Spinal cord (tissue), 10 donors: Measurements from ENCODE around the gene INO80. TPM values are rescaled to one million over a fixed set of nuclear protein-coding genes. Genes with fewer than 3 reads are reported as not detected.

Experiments used
- DNase-seq, 6 donors: peaks; one replicate each; pipeline versions ENCODE4 v3.0.0 to v3.0.0-alpha.2; 2013 to 2015; ENCODE audit warnings: low spot score in 6 of 6, low read depth in 4 of 6
- H3K27ac ChIP-seq: one replicate; pipeline ENCODE4 v1.5.1; 2013; ENCODE audit warnings: low read depth, low read length, control low read depth
- H3K27me3 ChIP-seq: one replicate; pipeline ENCODE4 v1.6.1; 2013; ENCODE audit warnings: low read length; ENCODE audit not compliant: control insufficient read depth, insufficient read depth
- H3K36me3 ChIP-seq: one replicate; pipeline ENCODE4 v1.6.1; 2013; ENCODE audit warnings: low read length; ENCODE audit not compliant: control insufficient read depth, insufficient read depth
- H3K4me1 ChIP-seq: one replicate; pipeline ENCODE4 v1.6.1; 2013; ENCODE audit warnings: low read length; ENCODE audit not compliant: control insufficient read depth, insufficient read depth
- H3K4me3 ChIP-seq: one replicate; pipeline ENCODE4 v1.5.1; 2013; ENCODE audit warnings: low read depth, low read length, control low read depth
- H3K9me3 ChIP-seq: one replicate; pipeline ENCODE4 v1.6.1; 2013; ENCODE audit warnings: low read length; ENCODE audit not compliant: control insufficient read depth, insufficient read depth
- WGBS: methylation state at CpG from one replicate; pipeline ENCODE4 v1.1.5; 2013; ENCODE audit warnings: missing lambda C conversion rate; ENCODE audit not compliant: insufficient coverage; 5-methylcytosine and 5-hydroxymethylcytosine counted together
- polyA plus RNA-seq, 2 donors: library from polyadenylated mRNA; unstranded; fragments of 120-200 nt; gene quantifications; one replicate each; pipeline ENCODE4 v1.2.1, GENCODE V29; 2013; ENCODE audit not compliant: insufficient read length in 2 of 2
- total RNA-seq, 2 donors: library from RNA; depleted of rRNA in 1 of 2; stranded (reverse); fragments of 120-200 nt in 1 of 2; fragments of >200 nt in 1 of 2; gene quantifications; one replicate each; pipeline versions ENCODE4 v1.2.3 to v1.2.4, GENCODE V29; 2013 to 2014
- donor health status: healthy.

Gene INO80
- total and polyA plus RNA-seq, 4 donors = 15.9 to 27.8 (median 19.3) TPM

- 91% methylated on average over 13 of the region's 13 CpGs for WGBS
- no peak for DNase-seq
- H3K36me3 ChIP-seq = peaks cover 83% of the 10 kb centered on the region
- no peaks in the 10 kb centered on the region for H3K9me3 ChIP-seq
- no peaks in the 10 kb centered on the region for H3K4me1 ChIP-seq
- no peaks in the 10 kb centered on the region for H3K27me3 ChIP-seq
- no peak overlapping the region for H3K27ac ChIP-seq
- no peak overlapping the region for H3K4me3 ChIP-seq
Observed at GRCh38 chr15:40982855-40983254, 133.2 kb downstream of the INO80 start.

DNA sequence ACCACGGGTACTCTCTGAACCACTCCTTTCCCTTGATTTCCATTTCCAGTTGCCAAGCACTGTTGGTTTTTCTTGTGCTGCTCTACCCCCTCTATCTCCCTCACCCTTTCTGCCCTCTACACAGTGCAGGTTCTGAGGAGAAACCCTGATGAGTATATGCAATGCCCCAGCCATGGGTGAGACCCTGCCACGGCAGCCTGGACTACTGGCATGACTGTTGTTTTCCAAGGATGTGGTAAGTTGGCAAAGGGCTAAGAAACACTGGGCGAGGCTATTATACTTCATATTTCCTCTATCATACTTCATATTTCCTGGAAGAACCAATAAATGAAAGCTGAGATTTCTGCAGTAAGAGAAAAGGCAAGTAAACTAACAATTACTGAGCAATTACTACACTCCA lies 134.9 kb downstream of the INO80 start:
- peaks cover 83% of the 10 kb centered on the region for H3K36me3 ChIP-seq
- no peak for DNase-seq
- WGBS = no CpG with 5 or more reads among the region's 3 CpGs

DNA sequence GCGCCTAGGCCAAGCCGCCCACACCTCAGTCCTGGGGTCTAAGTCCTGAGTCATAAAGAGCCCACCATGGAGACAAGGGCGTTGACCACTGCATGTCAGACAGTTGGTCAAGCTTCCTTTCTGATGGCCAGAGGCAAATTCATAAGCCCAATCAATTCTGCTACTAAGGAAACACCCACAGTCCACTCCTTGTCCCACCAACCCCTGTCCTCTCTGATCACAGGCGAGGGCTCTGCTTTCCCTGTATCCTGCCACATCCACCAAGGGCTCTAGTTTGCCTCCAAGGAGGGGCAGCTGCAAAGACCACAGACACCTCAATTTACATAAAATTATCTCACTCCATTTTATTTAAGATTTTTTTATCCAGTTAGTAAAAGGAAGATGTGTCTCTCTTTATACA lies 137.5 kb downstream of the INO80 start:
- no peak for DNase-seq
- 95% methylated on average over 4 of the region's 4 CpGs for whole genome bisulfite sequencing
- Histone ChIP-seq H3K4me1 (no peaks in the 10 kb centered on the region), H3K36me3 (peaks cover 61% of the 10 kb centered on the region), H3K4me3 (no peak overlapping the region), H3K9me3 (no peaks in the 10 kb centered on the region), H3K27me3 (no peaks in the 10 kb centered on the region), H3K27ac (no peak overlapping the region)

More for the DNA sequence above, 134.9 kb downstream of the INO80 start:
- H3K4me1 ChIP-seq = no peaks in the 10 kb centered on the region
- H3K4me3 ChIP-seq = no peak overlapping the region
- no peaks in the 10 kb centered on the region for H3K27me3 ChIP-seq
- no peaks in the 10 kb centered on the region for H3K9me3 ChIP-seq
- H3K27ac ChIP-seq = no peak overlapping the region

- peaks cover 57% of the 10 kb centered on the region for H3K36me3 ChIP-seq
- 94% methylated on average over 2 of the region's 2 CpGs for WGBS
- no peak overlapping the region for H3K27ac ChIP-seq
- DNase-seq = no peak
- no peaks in the 10 kb centered on the region for H3K4me1 ChIP-seq
- H3K27me3 ChIP-seq = no peaks in the 10 kb centered on the region
- no peaks in the 10 kb centered on the region for H3K9me3 ChIP-seq
- no peak overlapping the region for H3K4me3 ChIP-seq
Observed at GRCh38 chr15:40978141-40978540, 137.9 kb downstream of the INO80 start.

GRCh38 chr15:40976819-40977218 lies 139.3 kb downstream of the INO80 start:
- Histone ChIP-seq H3K27ac (no peak overlapping the region), H3K4me1 (no peaks in the 10 kb centered on the region), H3K4me3 (no peak overlapping the region), H3K9me3 (no peaks in the 10 kb centered on the region), H3K27me3 (no peaks in the 10 kb centered on the region), H3K36me3 (peaks cover 47% of the 10 kb centered on the region)
- WGBS = 84% methylated on average over 7 of the region's 7 CpGs
- DNase-seq = no peak

DNA sequence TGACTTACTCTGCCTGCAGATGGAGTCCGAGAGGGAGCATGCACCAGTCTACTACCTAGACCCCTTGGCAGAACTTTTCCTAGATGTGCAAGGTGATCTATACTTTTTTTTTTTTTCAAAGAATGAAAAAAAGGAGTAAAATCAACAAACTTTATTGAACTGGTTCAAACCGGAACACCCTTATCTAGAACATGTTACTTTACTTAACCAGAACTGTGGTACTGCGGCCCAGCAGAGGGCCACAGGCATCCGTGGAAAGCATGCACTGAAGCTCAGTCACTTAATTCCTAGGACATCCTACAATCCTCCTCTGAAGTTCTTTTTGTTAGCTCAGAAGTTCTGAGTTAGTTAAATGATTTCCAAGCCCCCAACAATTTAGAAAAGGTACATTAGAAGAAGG lies 141.2 kb downstream of the INO80 start:
- Histone ChIP-seq H3K4me1 (no peaks in the 10 kb centered on the region), H3K36me3 (peaks cover 31% of the 10 kb centered on the region), H3K9me3 (no peaks in the 10 kb centered on the region), H3K4me3 (no peak overlapping the region), H3K27ac (no peak overlapping the region), H3K27me3 (no peaks in the 10 kb centered on the region)
- DNase-seq = no peak
- 100% methylated on average over 1 of the region's 4 CpGs for WGBS

- Histone ChIP-seq H3K9me3 (no peaks in the 10 kb centered on the region), H3K4me1 (peaks cover 8% of the 10 kb centered on the region), H3K4me3 (no peak overlapping the region), H3K27ac (no peak overlapping the region), H3K36me3 (no peaks in the 10 kb centered on the region), H3K27me3 (no peaks in the 10 kb centered on the region)
- no peak for DNase-seq
- 96% methylated on average over 6 of the region's 8 CpGs for WGBS
Observed at GRCh38 chr15:40969363-40969762, 146.7 kb downstream of the INO80 start.

GRCh38 chr15:40968290-40969085 lies 147.6 kb downstream of the INO80 start:
- 66% methylated on average over 3 of the region's 7 CpGs for WGBS
- no peak for DNase-seq

GRCh38 chr15:40964634-40965033 lies 151.4 kb downstream of the INO80 start:
- H3K4me3 ChIP-seq = no peak overlapping the region
- no peak overlapping the region for H3K27ac ChIP-seq
- H3K9me3 ChIP-seq = no peaks in the 10 kb centered on the region
- H3K27me3 ChIP-seq = no peaks in the 10 kb centered on the region
- H3K36me3 ChIP-seq = no peaks in the 10 kb centered on the region
- 83% methylated on average over 11 of the region's 13 CpGs for WGBS
- peaks cover 15% of the 10 kb centered on the region for H3K4me1 ChIP-seq
- DNase-seq = no peak

More at GRCh38 chr15:40968290-40969085, 147.6 kb downstream of the INO80 start:
- no peaks in the 10 kb centered on the region for H3K27me3 ChIP-seq
- H3K9me3 ChIP-seq = no peaks in the 10 kb centered on the region
- H3K4me3 ChIP-seq = no peak overlapping the region
- peaks cover 8% of the 10 kb centered on the region for H3K4me1 ChIP-seq
- no peak overlapping the region for H3K27ac ChIP-seq
- no peaks in the 10 kb centered on the region for H3K36me3 ChIP-seq

- no peak overlapping the region for H3K4me3 ChIP-seq
- peaks cover 18% of the 10 kb centered on the region for H3K4me1 ChIP-seq
- no peaks in the 10 kb centered on the region for H3K27me3 ChIP-seq
- no peak overlapping the region for H3K27ac ChIP-seq
- no peaks in the 10 kb centered on the region for H3K9me3 ChIP-seq
- DNase-seq = no peak
- H3K36me3 ChIP-seq = no peaks in the 10 kb centered on the region
- WGBS = 93% methylated on average over 5 of the region's 8 CpGs
Observed at GRCh38 chr15:40964006-40964405, 152.1 kb downstream of the INO80 start.
